ENCODE results near the gene PCDHB12. TPM values are rescaled to one million over a fixed set of nuclear protein-coding genes. Genes with fewer than 3 reads are reported as not detected.
A peak's percentile ranks its signal among the peaks of the same experiment; 100 is the strongest.
"Not testable (repeated sequence)": the region's sequence is repeated elsewhere in the genome, so short reads cannot be mapped to it uniquely, and the experiment has no call there.

Gene PCDHB12
- polyA plus RNA-seq (ENCODE audit: insufficient read length) = 4.7 TPM

DNA sequence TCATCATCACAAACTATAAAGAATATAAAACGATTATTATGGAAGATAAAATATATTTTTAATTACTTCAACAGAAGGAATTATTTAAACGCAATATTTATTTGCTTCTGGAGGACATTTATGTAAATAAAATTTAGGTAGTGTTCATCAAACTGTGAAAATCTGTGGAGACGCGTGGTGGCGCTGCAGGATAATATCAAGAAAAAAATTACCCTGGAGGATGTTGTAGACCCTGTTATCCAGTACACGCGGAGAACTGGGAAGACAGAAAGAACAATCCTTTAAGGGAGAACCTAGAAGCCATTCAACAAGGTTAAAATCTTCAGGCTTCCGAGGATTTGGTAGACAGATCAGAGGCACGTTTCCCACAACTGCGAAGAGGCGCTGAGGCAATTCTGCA lies at the start of gene PCDHB12:
PCDHB12 (plus strand) TSS at position 242 of the 400 bp plus-strand sequence. CDS start 189 bp downstream, outside the sequence.
- DNase-seq = no peak

DNA sequence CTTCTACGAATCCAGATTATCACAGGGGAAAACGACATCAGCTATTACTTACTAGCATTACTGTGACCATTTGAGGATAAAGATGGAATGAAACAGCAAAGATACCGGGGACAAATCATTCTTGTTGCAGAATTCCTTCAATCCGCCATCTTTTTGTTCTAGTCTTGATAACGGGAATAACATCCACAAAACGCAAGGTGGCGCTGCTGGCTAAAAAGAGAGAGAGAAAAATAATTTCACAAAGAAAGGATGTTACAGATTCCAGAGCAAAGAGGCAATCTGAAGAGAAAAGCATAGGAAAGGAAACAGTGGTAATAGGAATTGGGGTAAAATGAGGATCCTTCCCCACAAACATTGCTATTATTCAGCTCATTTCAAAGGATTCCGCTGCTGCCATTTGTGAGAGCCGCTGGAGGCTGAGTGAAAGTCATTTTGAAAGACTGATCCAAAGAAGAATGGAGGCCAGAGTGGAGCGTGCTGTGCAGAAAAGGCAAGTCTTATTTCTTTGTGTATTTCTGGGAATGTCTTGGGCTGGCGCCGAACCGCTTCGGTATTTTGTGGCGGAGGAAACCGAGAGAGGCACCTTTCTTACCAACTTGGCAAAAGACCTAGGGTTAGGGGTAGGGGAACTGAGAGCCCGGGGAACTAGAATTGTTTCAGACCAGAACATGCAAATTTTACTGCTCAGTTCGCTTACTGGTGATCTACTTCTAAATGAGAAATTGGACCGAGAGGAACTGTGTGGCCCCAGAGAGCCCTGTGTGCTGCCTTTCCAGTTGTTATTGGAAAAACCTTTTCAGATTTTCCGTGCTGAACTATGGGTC lies 35.9 kb upstream of the PCDHB12 start, which contains the start of gene PCDHB7:
PCDHB7 (plus strand) TSS at position 264 of the 824 bp plus-strand sequence; CDS start at position 456, 192 bp downstream.
- DNase-seq = peak; percentile 23

DNA sequence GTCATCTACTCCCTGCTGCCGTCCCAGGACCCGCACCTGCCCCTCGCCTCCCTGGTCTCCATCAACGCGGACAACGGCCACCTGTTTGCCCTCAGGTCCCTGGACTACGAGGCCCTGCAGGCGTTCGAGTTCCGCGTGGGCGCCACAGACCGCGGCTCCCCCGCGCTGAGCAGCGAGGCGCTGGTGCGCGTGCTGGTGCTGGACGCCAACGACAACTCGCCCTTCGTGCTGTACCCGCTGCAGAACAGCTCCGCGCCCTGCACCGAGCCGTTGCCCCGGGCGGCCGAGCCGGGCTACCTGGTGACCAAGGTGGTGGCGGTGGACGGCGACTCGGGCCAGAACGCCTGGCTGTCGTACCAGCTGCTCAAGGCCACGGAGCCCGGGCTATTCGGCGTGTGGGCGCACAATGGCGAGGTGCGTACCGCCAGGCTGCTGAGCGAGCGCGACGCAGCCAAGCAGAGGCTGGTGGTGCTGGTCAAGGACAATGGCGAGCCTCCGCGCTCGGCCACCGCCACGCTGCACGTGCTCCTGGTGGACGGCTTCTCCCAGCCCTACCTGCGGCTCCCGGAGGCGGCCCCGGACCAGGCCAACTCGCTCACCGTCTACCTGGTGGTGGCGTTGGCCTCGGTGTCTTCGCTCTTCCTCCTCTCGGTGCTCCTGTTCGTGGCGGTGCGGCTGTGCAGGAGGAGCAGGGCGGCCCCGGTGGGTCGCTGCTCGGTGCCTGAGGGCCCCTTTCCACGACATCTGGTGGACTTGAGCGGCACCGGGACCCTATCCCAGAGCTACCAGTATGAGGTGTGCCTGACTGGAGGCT lies 34.0 kb upstream of the PCDHB12 start:
- DNase-seq = not testable (repeated sequence)

- DNase-seq = no peak
Observed at GRCh38 chr5:141175933-141176332, 32.6 kb upstream of the PCDHB12 start.

DNA sequence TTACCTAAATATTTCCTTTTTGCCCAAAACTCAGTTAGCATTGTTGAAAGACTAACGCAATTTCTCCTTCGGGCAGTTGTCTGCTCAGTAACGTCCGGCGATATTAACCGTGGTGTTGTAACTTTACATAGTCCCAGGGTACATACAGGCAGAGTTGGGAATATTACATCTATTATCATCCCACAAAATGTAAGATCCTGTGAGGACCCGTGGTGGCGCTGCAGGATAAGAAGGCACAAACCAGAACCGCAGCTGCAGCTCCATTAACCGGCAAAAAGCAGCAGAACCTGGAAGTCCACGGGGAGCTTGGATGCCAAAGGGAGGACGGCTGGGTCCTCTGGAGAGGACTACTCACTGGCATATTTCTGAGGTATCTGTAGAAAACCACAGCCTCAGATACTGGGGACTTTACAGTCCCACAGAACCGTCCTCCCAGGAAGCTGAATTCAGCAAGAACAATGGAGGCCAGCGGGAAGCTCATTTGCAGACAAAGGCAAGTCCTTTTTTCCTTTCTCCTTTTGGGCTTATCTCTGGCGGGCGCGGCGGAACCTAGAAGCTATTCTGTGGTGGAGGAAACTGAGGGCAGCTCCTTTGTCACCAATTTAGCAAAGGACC lies 30.8 kb upstream of the PCDHB12 start, which contains the start of gene PCDHB8:
PCDHB8 (plus strand) TSS at position 214 of the 615 bp plus-strand sequence; CDS start at position 459, 245 bp downstream.
- not testable (repeated sequence) for DNase-seq

GRCh38 chr5:141179371-141179770 lies 29.1 kb upstream of the PCDHB12 start:
- not testable (repeated sequence) for DNase-seq

GRCh38 chr5:141179876-141180275 lies 28.6 kb upstream of the PCDHB12 start:
- not testable (repeated sequence) for DNase-seq

DNA sequence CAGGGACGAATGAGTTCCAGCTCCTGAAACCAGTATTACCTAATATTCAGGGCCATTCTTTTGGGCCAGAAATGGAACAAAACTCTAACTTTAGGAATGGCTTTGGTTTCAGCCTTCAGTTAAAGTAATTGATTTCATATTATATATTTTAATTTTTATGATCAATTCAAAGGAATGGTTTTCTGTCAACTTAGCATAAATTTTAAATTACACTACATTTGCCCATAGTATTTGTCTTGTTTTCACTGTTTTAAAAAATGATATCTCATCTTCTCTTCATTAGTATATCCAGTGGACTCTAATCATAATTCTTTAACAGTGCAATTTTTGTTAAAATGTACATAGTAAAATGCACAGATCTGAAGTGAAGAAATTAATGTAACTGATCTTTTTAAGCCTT lies 28.2 kb upstream of the PCDHB12 start:
- DNase-seq = no peak

- DNase-seq = peak; percentile 8
Observed at GRCh38 chr5:141182248-141182647, 26.3 kb upstream of the PCDHB12 start, which contains the start of gene PCDHB16. TSS of gene PCDHB16 (plus strand) at chr5:141182387. CDS start at chr5:141182560, 173 bp downstream.

- not testable (repeated sequence) for DNase-seq
Observed at GRCh38 chr5:141184117-141184855, 24.2 kb upstream of the PCDHB12 start.

DNA sequence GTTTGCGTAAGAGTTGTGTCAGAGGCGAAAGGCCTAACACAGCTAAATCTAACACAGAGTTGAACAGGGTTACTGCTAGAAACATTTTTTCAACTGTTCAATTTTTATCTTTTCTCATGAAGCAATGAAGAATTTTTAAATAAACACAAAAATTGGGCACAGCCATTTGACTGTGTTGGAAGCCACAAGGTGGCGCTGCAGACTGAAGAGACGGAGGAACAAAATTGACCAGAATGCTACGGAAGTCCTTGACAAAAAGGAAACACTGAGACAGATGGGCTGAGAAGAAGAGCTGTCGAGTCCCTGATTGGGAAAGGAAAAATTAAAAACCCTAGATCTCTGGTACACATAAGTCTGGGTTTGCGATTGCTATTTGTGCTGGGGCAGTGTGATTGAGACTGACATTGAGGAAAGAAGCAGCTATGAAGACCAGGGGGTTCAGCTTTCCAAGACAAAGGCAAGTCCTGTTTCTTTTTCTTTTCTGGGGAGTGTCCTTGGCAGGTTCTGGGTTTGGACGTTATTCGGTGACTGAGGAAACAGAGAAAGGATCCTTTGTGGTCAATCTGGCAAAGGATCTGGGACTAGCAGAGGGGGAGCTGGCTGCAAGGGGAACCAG lies 21.5 kb upstream of the PCDHB12 start, which contains the start of gene PCDHB9:
PCDHB9 (plus strand) TSS at position 265 of the 616 bp plus-strand sequence; CDS start at position 423, 158 bp downstream.
- DNase-seq = no peak

GRCh38 chr5:141188682-141189081 lies 19.8 kb upstream of the PCDHB12 start:
- DNase-seq = not testable (repeated sequence)

GRCh38 chr5:141189131-141189530 lies 19.4 kb upstream of the PCDHB12 start:
- not testable (repeated sequence) for DNase-seq

- peak; percentile 10 for DNase-seq
Observed at GRCh38 chr5:141192110-141192725, 16.3 kb upstream of the PCDHB12 start, which contains the start of gene PCDHB10. TSS of gene PCDHB10 (plus strand) at chr5:141192353. CDS start at chr5:141192553, 200 bp downstream.

- DNase-seq = not testable (repeated sequence)
Observed at GRCh38 chr5:141194332-141194731, 14.2 kb upstream of the PCDHB12 start.

- DNase-seq = no peak
Observed at GRCh38 chr5:141196363-141196762, 12.2 kb upstream of the PCDHB12 start.

- DNase-seq = no peak
Observed at GRCh38 chr5:141199359-141200235, 8.9 kb upstream of the PCDHB12 start, which contains the start of gene PCDHB11. TSS of gene PCDHB11 (plus strand) at chr5:141199627. CDS start at chr5:141199775, 148 bp downstream.

DNA sequence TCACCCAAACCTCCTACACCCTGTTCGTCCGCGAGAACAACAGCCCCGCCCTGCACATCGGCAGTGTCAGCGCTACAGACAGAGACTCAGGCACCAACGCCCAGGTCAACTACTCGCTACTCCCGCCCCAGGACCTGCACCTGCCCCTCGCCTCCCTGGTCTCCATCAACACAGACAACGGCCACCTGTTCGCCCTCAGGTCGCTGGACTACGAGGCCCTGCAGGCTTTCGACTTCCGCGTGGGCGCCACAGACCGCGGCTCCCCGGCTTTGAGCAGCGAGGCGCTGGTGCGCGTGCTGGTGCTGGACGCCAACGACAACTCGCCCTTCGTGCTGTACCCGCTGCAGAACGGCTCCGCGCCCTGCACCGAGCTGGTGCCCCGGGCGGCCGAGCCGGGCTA lies 7.4 kb upstream of the PCDHB12 start:
- not testable (repeated sequence) for DNase-seq

GRCh38 chr5:141201646-141202045 lies 6.9 kb upstream of the PCDHB12 start:
- DNase-seq = not testable (repeated sequence)

Measured in hindlimb muscle (tissue), 1 donor.